HL-60 (cell line): ENCODE results near the gene CACNB3.

Experiments used
- DNase-seq, 2 experiments: peaks; one replicate each; pipeline ENCODE4 v3.0.0-alpha.2; 2010 to 2020; ENCODE audit warnings: low read depth in 1 of 2, low spot score in 1 of 2
- H3K27ac ChIP-seq: fragments of 250-450 bp; sonication (Bioruptor Pico); replicated peaks from 2 replicates; pipeline ENCODE4 v1.5.1; 2020; ENCODE audit warnings: mild to moderate bottlenecking, moderate library complexity
- H3K27me3 ChIP-seq: fragments of 250-450 bp; sonication (Bioruptor Pico); 2 replicates; pipeline ENCODE4 v1.5.1; 2021; ENCODE audit warnings: mild to moderate bottlenecking, moderate library complexity; ENCODE audit not compliant: insufficient read depth, poor library complexity, severe bottlenecking
- H3K4me3 ChIP-seq: replicated peaks from 2 replicates; pipeline ENCODE4 v1.5.1; 2011; ENCODE audit warnings: mild to moderate bottlenecking, control low read depth, low read length; ENCODE audit not compliant: insufficient read depth
- GABPA ChIP-seq: IDR thresholded peaks from 2 replicates; pipeline ENCODE4 v1.6.1; 2012; ENCODE audit warnings: low read depth
- POLR2AphosphoS5 ChIP-seq: IDR thresholded peaks from 2 replicates; pipeline ENCODE4 v1.6.1; 2012; ENCODE audit warnings: low read depth
- REST ChIP-seq: IDR thresholded peaks from 2 replicates; pipeline ENCODE4 v1.6.1; 2012; ENCODE audit warnings: low read depth; ENCODE audit not compliant: insufficient replicate concordance
- SPI1 ChIP-seq: IDR thresholded peaks from 2 replicates; pipeline ENCODE4 v1.6.1; 2012; ENCODE audit warnings: low read depth, mild to moderate bottlenecking, borderline replicate concordance
- TF ChIP-seq, protein P1 (sequence below): IDR thresholded peaks from one replicate; pipeline ENCODE4 v1.5.1; 2011; ENCODE audit warnings: low read length, control low read depth, inconsistent platforms; ENCODE audit not compliant: insufficient read depth

CACNB3 gene

DNA sequence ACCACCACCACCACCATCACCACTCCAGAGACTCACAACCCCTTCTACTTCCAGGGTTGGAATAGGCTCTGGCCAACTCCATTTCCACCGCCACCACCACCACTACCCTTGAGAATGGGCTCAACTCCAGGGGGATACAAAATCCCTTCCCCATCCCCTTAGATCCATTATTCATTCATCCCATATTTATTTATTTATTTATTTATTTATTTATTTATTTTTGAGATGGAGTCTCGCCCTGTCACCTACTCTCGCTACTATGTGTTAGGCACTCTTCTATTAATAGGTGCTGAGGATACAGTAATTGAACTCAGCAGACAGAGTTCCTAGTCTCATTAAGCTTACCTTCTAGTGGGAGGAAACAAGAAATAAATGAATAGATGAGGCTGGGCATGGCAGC, 24.6 kb upstream of the CACNB3 start:
- no peak for DNase-seq

GRCh38 chr12:48794870-48795269, 23.4 kb upstream of the CACNB3 start:
- Histone ChIP-seq H3K27me3 (peaks cover 6% of the 10 kb centered on the region), H3K4me3 (no peak overlapping the region), H3K27ac (no peak overlapping the region)
- no peak for DNase-seq
- no peak for TF ChIP-seq POLR2AphosphoS5
- TF ChIP-seq, protein P1, sequence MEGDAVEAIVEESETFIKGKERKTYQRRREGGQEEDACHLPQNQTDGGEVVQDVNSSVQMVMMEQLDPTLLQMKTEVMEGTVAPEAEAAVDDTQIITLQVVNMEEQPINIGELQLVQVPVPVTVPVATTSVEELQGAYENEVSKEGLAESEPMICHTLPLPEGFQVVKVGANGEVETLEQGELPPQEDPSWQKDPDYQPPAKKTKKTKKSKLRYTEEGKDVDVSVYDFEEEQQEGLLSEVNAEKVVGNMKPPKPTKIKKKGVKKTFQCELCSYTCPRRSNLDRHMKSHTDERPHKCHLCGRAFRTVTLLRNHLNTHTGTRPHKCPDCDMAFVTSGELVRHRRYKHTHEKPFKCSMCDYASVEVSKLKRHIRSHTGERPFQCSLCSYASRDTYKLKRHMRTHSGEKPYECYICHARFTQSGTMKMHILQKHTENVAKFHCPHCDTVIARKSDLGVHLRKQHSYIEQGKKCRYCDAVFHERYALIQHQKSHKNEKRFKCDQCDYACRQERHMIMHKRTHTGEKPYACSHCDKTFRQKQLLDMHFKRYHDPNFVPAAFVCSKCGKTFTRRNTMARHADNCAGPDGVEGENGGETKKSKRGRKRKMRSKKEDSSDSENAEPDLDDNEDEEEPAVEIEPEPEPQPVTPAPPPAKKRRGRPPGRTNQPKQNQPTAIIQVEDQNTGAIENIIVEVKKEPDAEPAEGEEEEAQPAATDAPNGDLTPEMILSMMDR = no peak
- no peak for TF ChIP-seq SPI1
- no peak for TF ChIP-seq REST
- TF ChIP-seq GABPA = no peak

More for the DNA sequence above, 24.6 kb upstream of the CACNB3 start:
- Histone ChIP-seq H3K27ac (no peak overlapping the region), H3K27me3 (peaks cover 14% of the 10 kb centered on the region), H3K4me3 (no peak overlapping the region)
- TF ChIP-seq SPI1 (no peak), POLR2AphosphoS5 (no peak), GABPA (no peak), REST (no peak)
- TF ChIP-seq, protein P1 = no peak

- DNase-seq = peak in 1 of 2 experiments; percentile 52
- no peak overlapping the region for H3K4me3 ChIP-seq
Measured at GRCh38 chr12:48795550-48796455, 22.5 kb upstream of the CACNB3 start.

More at GRCh38 chr12:48795550-48796455, 22.5 kb upstream of the CACNB3 start:
- no peak overlapping the region for H3K27ac ChIP-seq
- TF ChIP-seq SPI1 = no peak
- no peak for TF ChIP-seq GABPA
- TF ChIP-seq REST = no peak
- TF ChIP-seq POLR2AphosphoS5 = no peak
- TF ChIP-seq, protein P1 = peak; percentile 97
- no peaks in the 10 kb centered on the region for H3K27me3 ChIP-seq
